ENCODE data around the gene EPYC.

Gene EPYC, protein sequence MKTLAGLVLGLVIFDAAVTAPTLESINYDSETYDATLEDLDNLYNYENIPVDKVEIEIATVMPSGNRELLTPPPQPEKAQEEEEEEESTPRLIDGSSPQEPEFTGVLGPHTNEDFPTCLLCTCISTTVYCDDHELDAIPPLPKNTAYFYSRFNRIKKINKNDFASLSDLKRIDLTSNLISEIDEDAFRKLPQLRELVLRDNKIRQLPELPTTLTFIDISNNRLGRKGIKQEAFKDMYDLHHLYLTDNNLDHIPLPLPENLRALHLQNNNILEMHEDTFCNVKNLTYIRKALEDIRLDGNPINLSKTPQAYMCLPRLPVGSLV

DNA sequence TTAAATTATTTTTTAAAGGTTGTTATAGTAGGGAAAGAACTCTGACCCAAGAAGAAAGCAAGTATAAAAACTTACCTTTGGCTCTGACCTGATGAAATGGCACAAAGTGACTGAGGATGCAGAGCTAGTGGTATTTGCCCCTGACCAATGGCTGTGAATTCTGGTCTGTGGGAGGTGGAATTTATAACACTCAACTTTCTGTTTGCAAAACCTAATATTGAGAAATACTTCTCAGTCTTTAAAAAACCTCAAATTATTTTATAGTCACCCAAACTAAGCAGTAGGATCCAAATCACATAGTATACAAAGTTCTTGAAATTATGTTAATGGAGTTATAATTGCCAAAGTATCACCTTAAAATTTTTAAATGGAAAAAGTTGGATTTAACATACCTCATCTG is at the start of gene EPYC:
Gene EPYC, minus strand, starts transcription at position 101 of the 400 bp plus-strand sequence. CDS start 2,407 bp downstream, outside the sequence.
- no peak for DNase-seq

DNA sequence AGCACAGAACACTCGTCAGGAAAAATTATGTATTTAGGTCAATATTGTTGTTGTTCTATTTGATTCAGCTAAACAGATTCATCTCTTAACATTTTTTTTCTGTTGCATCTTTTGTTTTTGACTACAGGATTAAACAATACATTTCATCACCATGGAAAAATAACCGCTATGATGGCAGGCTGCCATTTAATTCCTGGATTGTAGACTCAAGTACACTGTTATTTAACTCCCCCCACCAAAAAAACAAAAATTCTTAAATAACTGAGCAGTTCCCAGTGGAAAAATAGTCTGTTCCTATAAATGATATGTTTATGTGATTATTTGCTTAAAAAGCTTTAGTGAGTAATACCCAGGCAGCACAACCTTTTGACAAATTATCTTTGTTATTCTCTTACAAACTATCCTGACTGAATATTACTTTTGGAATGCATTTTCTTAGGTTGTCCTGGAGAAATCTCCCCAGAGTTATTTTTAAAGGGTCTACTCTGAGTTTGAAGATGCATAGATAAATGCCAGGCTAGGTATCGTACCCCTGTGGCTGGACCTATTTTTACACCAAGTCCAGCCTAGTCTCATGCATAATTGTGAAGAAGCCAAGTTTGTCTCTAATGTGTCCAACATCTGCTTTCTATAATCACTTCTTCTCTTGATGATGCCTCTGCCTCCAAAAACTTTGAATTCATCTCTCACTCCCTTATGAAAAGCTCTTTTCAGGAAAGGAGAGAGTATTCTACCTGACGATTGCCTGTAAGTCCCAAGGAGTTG is 49.4 kb upstream of the EPYC start:
- no peak for DNase-seq

DNA sequence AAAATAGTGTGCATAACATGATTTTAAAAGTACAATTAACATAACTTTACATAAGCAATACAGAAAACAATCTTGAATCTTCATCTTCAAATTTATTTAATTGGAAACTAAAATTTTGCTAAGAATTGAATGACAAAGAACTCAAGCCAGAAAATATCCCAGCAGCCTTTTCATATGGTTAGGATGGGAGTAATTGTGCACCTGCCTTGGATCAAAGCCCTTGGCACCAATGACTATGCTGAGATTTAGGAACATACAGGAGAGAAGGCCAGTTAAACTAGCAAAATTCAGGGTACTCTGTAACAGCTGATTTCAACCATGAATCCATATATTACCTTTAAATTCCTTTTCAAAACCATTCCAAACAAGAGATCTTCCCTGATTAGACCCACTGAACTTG is 47.3 kb upstream of the EPYC start:
- DNase-seq: no peak

DNA sequence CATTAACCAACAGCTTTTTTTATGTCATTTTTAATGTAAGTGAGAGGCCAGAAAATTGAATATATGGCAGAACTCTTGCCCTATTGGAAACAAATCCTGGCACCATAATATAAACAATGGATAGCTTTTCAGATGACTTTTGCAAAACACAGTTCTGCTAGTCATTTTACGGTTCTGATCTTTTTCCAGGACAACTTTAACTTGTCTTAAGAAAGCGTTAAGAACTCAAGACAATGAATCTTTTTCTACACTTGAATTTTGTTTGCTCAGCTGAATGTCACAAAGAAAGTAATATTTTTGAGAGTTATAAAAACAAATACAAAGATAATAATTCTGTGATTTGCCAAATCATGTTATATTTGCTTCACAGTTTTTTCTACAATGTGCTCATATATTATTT is 39.8 kb upstream of the EPYC start:
- no peak for DNase-seq

DNA sequence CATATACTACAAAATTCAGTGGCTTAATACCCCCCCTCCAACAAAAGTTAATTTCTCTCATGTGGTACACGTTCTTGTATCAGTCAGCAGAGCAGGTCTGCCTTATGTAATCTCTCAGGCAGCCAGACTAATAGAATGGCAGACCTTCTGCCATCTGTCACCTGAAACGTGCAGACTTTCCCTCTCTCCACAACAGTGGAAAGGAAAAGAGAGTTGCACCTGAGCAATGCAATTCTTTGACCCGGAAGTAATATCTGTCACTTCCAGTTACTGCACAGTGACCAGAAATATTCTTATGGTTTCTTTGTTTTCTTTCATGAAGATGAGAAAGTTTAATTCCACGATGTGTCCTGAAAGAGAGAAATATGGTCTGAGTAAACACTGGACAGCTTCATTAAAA is 38.6 kb upstream of the EPYC start:
- no peak for DNase-seq

DNA sequence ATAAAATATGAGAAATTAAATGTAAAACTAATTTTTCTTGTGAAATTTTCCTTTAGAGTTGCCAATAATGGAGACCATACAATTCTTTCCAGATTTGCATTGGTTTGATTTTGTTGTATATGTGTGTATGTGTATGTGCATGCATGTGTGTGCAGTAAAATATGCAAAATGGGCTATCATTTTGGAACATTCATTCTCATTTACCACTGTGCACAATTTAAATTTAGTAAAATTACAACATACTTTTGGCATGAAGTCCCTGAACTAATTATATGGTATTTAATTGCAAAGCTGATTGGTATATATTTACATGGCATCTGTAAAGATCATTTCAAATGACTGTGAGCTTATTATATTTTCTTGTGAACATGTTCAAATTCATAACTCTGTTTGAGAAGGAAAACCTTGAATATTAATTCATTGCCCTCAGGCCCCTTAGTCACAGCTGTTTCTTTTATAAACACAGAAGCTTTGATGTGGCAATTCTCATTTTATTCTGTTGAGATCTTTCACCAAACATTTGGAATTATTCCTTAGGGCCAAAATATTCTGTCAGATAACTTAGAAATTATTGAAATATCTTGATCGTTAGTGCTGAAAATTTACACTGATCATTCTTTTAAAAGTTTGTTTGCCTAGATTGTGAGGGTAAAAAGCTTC is 35.5 kb upstream of the EPYC start:
- no peak for DNase-seq

DNA sequence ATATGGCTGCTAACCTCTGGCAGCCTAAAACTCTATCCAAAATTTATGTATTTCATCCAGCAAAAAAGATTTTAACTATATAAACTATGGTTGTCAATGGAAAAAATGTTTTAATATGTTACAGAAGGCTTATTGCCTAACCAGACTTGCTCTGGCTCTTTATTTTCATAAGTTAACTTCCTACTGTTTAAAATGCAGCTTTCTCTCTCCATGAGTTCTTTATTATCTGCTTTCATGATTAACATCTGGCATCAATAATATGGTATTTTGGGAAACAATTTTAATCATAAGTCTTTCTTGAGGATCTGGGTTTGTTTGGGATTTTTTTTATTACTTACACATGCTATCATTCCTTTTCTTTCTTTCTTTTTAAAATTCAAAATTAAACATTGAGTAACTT is 32.5 kb upstream of the EPYC start:
- DNase-seq: no peak

DNA sequence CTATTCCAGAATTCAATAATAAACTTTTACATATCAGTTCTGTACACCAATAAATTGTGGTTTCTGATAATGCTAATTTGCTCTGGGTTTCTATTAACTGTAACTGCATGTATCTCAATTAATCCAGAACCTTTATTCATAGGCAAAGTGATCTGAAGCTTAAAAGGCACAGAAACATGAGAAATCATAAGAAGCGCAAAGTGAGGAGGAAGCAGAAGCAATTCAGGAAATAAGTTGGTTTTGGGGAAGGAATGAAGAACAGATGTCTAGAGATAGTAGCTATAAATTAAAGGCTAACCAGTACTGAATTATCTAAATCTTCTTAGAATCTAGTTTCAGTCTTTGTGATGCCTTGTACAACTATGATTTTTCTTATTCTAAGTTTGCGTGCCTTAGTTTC is 28.5 kb upstream of the EPYC start:
- peak; percentile 83 to 94 for DNase-seq

DNA sequence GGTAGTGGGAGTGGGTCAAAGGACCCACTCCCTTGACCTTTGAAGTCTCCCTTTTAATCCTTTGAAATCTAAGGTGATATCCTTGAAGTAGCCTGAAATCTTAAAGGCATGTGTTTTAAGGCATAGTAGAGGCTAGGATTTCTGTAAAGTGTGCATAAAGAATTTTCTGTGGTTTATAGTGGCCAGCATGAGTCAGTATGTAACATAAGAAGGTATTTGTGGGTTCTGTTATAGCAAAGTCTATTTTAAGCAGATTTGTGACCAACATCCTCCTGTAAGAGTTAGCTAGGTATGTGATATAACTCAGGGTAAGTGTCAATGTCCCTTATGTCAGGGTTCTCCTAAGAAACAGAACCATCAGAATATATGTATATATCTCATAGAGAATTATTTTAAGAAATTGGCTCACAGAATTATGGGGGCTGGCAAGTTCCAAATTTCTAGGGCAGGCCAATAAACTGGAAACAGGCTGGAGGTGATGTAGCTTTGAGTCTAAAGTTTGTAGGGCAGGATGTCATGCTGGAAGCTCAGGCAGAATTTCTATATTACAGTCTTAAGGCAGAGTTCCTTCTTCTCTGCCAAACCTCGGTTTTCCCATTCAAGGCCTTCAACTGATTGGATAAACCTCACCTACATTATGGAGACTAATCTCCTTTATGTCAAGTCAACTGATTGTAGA is 18.7 kb upstream of the EPYC start:
- peak; percentile 17 to 41 for DNase-seq

DNA sequence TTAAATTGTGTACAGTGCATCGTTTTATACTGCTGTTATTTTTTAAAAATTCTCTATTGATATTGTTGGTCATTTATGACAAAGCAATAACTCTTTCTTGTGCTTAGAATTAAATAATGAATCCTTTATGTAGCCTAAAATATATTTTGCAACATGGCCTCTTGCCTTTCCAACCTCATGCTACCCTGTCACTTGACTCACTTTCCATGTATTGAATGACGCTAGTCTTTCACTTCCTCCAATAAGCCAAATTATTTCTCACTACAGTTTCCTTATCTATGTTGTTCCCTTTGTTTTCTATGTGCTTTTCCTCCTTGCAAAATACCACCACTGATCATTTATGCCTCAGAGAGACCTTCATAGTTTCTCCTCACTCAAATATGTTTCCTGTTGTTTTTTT is 16.3 kb upstream of the EPYC start:
- DNase-seq: no peak

DNA sequence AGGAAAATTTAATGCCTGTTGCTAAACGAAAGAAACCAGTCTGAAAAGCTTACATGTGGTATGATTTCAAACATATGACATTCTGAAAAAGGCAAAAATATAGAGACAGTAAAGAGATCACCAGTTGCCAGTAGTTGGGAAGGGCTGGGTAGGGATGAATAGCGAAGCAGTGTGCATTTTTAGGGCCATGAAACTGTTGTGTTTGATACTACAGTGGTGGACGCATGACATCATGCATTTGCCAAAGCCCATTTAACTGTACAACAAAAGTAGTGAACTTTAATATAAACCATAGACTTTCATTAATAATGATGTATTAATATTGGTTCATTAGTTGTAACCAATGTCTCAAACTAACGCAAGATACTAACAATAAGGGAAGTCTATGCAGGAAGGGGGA is 14.7 kb upstream of the EPYC start:
- no peak for DNase-seq

DNA sequence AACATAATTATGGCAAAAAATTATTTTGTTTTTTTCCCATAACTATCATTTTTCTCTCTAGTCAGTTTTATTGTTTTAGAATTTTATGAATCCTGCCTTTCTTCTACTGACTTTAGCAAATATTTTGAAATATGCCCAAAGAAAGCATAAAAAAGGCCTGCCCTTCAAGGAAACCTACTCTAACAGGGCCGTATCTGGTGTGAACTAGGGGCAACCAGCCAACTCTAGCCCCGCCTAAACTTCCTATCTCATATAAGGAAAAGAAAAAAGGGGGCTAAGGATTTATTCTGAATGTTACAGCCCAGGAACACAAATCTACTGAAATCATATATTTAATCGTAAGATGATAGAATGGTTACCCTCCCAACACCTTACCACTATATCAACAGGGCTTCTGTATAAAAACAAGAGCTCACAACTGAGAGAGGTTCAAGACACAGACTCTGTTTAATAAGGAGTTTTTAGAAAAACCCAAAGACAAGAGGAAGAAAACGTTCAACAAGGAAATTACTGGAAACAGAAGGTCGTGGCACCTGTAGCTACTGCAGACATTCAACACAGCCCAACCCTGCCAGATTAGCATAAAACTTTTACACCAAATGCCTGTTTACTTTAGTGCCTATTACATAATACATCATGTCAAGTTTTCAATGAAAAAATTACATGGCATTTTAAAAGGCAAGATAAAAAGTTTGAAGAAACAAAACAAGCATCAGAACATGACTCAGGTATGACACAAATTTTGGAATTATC is 12.9 kb upstream of the EPYC start:
- DNase-seq: no peak

DNA sequence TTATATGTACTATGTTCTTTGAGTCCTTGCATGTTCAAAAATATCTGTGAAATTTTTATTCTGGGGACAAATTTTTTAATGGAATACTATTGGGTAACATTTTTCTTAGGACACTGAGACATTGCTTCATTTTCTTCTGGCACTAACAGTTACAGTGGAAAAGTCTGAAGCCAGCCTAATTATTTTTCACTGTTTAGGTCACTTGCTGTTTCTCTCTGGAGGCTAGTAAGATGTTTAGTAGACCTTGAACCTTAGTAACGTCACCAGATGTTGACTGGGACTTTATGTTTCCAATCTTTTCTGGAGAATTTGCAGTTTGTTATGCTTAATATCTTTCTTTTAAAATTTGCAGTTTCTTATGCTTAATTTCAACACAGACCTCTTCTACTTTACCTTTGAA is 12.3 kb upstream of the EPYC start:
- DNase-seq: no peak

DNA sequence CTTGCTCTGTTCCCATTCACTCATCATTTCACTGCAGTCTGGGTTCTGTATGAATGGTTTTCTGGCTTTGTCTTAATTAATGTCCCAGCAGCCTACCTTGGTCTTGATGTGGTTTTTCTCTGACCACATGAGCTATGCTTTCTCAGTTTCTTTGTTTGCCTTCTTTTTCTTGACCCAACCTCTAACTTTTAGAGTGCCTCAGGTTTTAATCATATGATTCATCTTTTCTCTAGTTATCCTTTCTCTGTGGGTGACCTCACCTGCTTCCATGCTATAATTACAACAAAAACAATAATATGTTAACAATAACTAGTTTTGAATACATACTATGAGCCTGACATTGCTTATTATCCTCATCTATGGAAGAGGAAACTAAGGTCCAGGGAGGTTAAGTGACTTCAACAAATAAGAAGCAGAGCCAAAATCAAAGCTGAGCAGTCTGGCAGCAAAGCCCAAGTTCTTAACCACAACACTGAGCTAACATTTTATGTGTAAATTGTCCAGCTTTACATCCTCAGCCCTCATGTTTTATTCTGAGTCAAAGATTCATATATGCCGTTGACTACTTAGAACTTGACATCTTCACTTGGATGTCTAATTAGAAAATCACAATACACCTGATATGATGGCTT is 4.7 kb upstream of the EPYC start:
- no peak for DNase-seq

DNA sequence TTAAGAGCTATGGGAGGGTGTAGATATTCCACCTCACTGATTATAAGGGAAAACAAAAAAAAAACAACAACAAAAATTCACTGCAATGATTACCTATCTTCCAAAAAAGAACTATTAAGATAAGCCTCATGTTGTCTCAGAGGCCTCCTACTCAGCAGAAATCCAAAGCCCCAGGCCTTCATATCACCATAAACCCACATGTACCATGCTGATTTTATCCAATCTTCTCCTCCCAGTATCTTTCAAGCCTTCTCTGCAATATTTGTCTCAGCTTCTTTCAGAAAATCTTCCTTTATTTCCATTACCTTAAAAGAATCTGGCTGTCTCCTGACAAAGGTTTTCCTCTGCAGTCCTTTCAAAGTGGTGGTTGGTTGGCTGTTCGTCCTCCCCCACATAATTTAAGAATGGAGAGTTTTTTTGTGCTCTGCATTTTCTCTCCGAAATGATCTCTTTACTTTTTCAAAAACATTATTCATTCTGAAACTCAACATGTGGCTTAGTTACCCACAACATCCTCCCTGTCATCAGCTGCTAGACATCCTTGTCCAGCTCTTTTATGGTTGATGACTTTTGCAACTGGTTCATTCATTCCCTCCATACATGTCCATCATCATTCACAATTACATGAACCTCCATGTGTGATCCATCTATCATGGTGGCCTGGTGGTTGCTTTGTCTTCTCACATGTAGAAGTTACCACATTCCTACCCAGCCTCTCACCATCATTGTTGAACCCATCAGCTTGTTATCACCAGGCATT is 2.9 kb upstream of the EPYC start:
- no peak for DNase-seq

DNA sequence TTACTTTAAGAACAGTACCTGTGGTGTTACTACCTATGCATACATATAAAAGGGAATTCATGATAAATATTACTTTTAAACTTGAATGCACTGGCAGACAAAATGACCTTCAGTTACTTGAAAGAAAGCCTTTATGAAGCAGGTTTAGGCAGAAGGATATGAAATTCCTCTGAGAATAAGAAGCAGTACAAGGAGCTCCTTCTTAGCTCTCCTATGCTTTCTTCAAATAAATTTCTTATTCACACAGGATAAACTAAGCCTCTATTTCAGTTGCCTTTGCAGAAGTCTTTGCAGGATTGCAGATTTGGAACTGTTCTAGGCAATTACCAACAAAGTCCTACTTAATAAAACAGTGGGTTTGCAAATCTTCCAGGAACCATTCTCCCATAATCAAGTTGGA is 1.0 kb downstream of the EPYC start:
- DNase-seq: no peak

DNA sequence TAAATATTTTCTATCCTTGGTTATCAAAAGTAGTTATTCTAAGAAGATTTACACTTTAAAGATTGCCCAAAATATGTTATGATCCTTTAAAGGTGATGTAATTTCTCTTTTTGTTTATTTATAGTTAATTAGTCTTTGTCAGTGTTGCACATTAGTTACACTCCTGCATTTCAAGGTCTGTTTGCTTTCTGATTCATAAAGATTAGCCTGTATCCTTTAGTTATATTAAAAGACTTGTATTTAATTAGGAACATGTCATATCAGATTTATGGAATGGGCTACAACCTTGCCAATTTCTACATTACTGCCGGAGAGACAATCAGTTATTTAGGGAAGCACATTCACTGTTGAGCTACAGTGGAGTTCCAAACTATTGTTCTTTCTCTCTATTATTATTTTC is 3.5 kb downstream of the EPYC start:
- DNase-seq: no peak

DNA sequence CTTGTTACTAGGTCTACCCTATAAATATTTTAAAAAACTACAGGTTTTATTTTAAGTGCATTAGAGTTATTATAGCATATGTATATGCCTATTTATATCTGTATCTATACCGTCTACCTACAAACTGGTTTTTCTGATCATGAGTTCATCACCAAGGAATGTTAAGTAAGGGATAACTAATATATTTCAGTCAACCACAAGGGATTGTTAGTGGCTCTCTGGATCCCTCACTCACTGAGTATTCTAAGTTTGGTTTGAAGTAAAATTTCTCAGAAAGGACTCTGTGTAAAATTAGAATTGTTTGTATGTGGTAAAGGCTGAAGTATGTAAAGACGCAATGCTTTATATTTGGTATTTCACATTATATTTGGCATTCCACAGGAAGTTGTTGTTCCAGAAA is 4.8 kb downstream of the EPYC start:
- no peak for DNase-seq

DNA sequence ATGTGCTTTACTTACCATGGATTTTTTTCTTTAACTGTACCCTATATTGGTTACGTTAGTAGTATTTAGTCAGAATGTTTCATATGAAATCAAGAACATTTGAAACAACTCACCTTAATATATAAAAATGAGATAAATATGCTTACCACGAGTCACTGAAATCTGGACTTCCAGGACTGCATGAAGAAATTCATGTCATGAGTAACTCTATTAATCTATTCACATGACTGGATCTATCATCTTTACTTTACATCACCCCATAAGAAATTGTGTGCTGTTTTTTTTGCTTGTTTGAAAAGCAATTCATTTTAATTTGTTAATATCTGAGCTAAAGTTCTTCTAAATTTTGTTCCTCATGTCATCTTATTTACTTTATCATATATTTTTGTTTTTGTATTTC is 5.2 kb downstream of the EPYC start:
- DNase-seq: no peak

DNA sequence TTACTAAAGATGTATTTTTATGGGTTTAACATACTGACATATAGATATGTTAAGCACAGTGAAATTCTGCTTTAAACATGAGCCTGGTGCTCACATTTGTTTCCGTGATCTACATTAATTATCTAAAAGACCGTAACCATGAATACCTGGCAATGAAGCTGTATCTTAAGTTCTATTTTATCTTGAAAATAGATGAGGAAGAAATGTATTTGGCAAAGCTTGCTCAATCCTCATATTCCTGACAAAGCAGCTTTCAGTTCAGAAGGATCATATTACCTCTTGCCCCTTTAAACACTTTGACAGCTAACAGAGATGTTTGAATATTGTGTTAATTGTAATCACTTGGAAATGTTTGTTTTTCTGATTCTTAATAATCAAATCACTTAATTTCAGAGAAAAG is 9.8 kb downstream of the EPYC start:
- DNase-seq: no peak

DNA sequence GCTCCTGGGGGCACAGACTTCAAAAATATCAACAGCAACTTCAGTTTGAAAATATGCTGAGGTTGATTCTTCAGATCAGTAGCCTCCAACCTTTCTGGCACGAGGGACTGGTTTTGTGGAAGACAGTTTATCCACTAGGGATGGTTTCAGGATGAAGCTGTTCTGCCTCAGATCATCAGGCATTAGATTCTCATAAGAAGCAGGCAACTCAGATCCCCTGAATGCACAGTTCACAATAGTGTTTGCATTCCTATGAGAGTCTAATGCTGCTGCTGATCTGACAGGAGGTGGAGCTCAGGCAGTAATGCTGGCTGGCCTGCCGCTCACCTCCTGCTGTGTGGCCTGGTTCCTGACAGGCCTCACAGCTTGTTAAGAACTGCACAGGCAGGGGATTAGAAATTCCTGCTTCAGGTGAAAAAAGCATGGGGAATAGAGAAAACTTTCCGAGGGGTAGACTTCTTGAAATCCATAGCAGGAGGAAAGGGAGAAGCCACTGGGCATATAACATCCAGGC is 12.8 kb downstream of the EPYC start:
- no peak for DNase-seq
